ENCODE results near the gene JOSD2.

JOSD2 gene, protein sequence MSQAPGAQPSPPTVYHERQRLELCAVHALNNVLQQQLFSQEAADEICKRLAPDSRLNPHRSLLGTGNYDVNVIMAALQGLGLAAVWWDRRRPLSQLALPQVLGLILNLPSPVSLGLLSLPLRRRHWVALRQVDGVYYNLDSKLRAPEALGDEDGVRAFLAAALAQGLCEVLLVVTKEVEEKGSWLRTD

GRCh38 chr19:50511069-50511822, at the start of gene JOSD2:
Gene JOSD2, minus strand, starts transcription at chr19:50511191. Its CDS starts 760 bp downstream, at chr19:50510431.
- H3K27ac ChIP-seq: peak within 1 kb of the TSS; percentile 67
- TF ChIP-seq ZFX (IDR thresholded peaks at IDR 0.05; ENCODE audit: borderline replicate concordance) (no peak), CTCF (IDR thresholded peaks at IDR 0.05) (no peak)

- TF ChIP-seq ZFX (IDR thresholded peaks at IDR 0.05; ENCODE audit: borderline replicate concordance): no peak
- no peak for TF ChIP-seq CTCF (IDR thresholded peaks at IDR 0.05)
- no peak overlapping the region for H3K27ac ChIP-seq
These were observed 48.6 kb upstream of the JOSD2 start for GRCh38 chr19:50559636-50560035.

- TF ChIP-seq CTCF (IDR thresholded peaks at IDR 0.05) (no peak), ZFX (IDR thresholded peaks at IDR 0.05; ENCODE audit: borderline replicate concordance) (no peak)
- H3K27ac ChIP-seq: no peak overlapping the region
These were observed 47.5 kb upstream of the JOSD2 start for GRCh38 chr19:50558449-50558848.

GRCh38 chr19:50558039-50558438, 47.0 kb upstream of the JOSD2 start:
- no peak overlapping the region for H3K27ac ChIP-seq
- TF ChIP-seq CTCF (IDR thresholded peaks at IDR 0.05) (no peak), ZFX (IDR thresholded peaks at IDR 0.05; ENCODE audit: borderline replicate concordance) (no peak)

DNA sequence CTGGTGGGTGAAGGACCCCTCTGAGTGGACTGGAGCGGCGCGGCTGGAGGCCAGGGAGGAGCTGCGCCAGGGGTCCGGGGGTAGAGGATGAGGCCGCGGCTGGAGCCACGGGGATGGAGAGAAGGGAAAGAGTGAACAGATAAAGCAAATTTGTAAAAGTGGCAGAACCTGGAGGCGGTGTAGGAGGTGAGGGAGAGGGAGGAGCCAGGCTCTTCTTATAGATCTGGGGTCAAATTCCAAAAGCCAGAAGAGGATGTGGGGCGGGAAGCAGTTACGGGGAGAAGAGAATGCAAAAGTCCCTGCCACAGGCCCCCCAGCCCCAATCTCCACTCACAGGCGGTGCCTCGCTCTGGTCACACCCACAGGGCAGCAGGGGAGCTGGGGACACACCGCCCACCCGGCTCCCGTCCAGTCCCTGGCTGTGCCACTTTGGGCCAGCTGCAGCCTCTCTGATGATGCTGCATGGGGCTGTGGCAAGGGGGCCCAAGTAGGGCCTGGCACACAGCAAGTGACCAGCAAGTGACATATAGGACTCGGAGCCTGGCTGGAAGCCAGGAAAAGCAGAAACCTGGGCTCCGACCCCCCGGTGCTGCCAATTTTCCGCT, 46.1 kb upstream of the JOSD2 start:
- no peak for TF ChIP-seq CTCF (IDR thresholded peaks at IDR 0.05)
- TF ChIP-seq ZFX (IDR thresholded peaks at IDR 0.05; ENCODE audit: borderline replicate concordance): no peak
- H3K27ac ChIP-seq: no peak overlapping the region

DNA sequence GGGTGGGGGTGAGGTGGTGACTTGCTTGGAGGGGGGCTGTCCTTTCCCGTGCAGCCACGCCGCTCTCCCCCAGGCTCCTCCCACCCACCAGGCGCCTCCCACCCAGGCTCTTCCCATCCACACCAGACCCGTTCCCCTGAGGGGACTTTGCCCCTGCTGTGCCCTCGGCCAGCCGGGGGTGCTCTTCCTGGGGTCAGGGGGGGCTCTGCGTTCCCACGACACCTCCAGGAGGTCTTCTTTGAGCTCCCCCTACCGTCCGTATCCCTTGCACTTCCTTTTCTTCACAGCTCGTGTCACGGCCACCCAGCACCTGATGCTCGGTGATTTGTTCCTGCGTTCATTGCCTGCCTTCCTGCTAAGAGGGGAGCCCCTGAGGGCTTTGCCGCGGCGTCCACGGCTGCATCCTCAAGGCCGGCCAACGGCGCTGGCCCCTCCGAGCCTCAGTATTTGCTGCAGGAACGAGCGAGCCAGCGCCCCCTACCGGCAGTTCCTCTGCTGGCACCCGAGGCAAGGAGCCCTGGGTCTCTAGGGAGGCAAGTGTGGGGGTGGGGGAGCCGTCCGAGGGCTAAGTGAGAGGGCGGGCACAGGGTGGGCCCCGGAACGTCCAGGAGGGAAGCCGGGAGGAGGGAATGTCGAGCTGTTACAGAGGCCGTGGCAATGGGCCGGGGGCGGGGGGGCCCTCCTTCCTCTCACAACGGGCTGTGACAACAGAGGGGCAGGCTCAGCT, 45.5 kb upstream of the JOSD2 start:
- TF ChIP-seq CTCF (IDR thresholded peaks at IDR 0.05) (peak; percentile 99), ZFX (IDR thresholded peaks at IDR 0.05; ENCODE audit: borderline replicate concordance) (no peak)
- no peak overlapping the region for H3K27ac ChIP-seq

All from 22Rv1 (cell line).